ENCODE measurements around the gene PITPNC1. TPM values are rescaled to one million over a fixed set of nuclear protein-coding genes. Genes with fewer than 3 reads are reported as not detected.

Gene PITPNC1
- total and polyA plus RNA-seq, 2 of the 13 experiments (the other 11 are each of a cell fraction or from before 2014, with no cell fraction given): 4.1 to 5.7 TPM

DNA sequence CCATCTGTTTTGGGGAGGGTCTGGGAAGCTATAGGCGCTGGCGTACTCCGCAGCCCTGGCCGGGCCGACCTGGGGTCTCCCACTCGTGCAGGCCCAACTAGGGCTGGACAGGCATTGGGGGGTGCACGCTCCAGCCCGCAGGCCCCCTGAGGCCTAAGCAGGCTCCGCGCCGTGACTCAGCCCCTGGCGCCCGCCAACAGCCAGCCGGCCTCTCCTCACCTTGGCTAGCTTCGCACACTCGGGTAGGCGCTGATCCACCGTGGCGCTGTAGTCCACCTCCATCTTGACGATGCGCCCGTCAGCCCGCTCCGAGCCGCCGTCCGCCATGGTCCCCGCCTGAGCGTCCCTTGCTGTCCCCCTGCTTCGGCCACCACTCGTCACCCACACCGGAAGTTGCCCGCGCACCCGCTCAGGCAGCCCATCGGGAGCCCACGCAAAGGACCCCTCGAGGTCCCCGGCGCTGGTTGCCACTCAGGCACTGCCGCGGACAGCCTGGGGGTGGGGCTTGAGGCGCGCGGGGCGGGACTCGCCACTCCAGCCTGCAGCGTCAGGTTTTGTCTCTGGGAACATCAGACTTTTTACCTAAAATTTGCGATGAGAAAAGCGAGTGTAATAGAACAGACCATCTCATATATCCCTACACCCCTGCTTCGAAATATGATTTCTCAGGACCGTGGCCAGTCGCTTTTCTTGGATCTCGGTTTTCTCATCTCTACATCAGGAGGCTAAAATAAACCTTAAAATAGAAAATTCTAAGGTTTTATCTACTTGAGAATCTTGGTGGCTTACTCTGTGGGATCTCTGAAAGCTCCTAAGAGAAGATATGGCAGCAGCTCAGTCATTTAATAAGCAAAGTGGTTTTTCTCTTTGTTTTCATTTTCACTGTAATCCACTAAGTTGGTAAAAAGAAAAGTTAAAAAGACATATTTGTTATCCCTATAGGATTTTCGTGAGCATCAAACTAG lies 10.6 kb upstream of the PITPNC1 start, which contains the start of gene PSMD12 (continued):
- peak; percentile 97; the same call in 1 of the 2 replicates for TF ChIP-seq BRD4 (CRISPR knock-in tag; IDR thresholded peaks at IDR 0.05)
- peak; percentile 83 for TF ChIP-seq TBL1XR1 (IDR thresholded peaks at IDR 0.05; ENCODE audit: borderline replicate concordance, low read length, partially characterized antibody)
- TF ChIP-seq HOXD1 (CRISPR knock-in tag; IDR thresholded peaks at IDR 0.05): peak; percentile 97
- no peak for TF ChIP-seq PHB2 (IDR thresholded peaks at IDR 0.05; ENCODE audit: partially characterized antibody)
- no peak for TF ChIP-seq SOX6 (IDR thresholded peaks at IDR 0.05)
- TF ChIP-seq SOX6 (CRISPR knock-in tag; IDR thresholded peaks at IDR 0.05): peak; percentile 76
- peak; percentile 99; the same call in 1 of the 2 replicates for TF ChIP-seq HDAC6 (IDR thresholded peaks at IDR 0.05; ENCODE audit: low read depth, low read length)
- no peak for TF ChIP-seq KLF12 (CRISPR knock-in tag; IDR thresholded peaks at IDR 0.05; ENCODE audit: borderline replicate concordance)
- TF ChIP-seq, protein P1, sequence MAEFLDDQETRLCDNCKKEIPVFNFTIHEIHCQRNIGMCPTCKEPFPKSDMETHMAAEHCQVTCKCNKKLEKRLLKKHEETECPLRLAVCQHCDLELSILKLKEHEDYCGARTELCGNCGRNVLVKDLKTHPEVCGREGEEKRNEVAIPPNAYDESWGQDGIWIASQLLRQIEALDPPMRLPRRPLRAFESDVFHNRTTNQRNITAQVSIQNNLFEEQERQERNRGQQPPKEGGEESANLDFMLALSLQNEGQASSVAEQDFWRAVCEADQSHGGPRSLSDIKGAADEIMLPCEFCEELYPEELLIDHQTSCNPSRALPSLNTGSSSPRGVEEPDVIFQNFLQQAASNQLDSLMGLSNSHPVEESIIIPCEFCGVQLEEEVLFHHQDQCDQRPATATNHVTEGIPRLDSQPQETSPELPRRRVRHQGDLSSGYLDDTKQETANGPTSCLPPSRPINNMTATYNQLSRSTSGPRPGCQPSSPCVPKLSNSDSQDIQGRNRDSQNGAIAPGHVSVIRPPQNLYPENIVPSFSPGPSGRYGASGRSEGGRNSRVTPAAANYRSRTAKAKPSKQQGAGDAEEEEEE (CRISPR knock-in tag; IDR thresholded peaks at IDR 0.05; ENCODE audit: borderline replicate concordance): 0 out of 2 replicates have a peak, but pooled peaks have one; percentile 55
- 0 out of 2 replicates have a peak, but pooled peaks have one; percentile 51 for TF ChIP-seq ZC3H4 (CRISPR knock-in tag; IDR thresholded peaks at IDR 0.05; ENCODE audit: borderline replicate concordance)
- TF ChIP-seq NFKB2 (CRISPR knock-in tag; IDR thresholded peaks at IDR 0.05; ENCODE audit: borderline replicate concordance): peak; percentile 97; the same call in 1 of the 2 replicates
- TF ChIP-seq SIX4 (CRISPR knock-in tag; IDR thresholded peaks at IDR 0.05): no peak
- TF ChIP-seq ZNF839 (CRISPR knock-in tag; IDR thresholded peaks at IDR 0.05; ENCODE audit: borderline replicate concordance): peak; percentile 93; the same call in 1 of the 2 replicates
- TF ChIP-seq SMAD9 (CRISPR knock-in tag; IDR thresholded peaks at IDR 0.05): peak; percentile 87; the same call in 1 of the 2 replicates
- TF ChIP-seq ZNF615 (CRISPR knock-in tag; IDR thresholded peaks at IDR 0.05; ENCODE audit: borderline replicate concordance): no peak
- TF ChIP-seq ZNF558 (CRISPR knock-in tag; IDR thresholded peaks at IDR 0.05; ENCODE audit: borderline replicate concordance): peak; percentile 96; the same call in 1 of the 2 replicates
- TF ChIP-seq ZFP36L2 (CRISPR knock-in tag; IDR thresholded peaks at IDR 0.05): no peak; the same call in 1 of the 2 replicates
- TF ChIP-seq RORA (CRISPR knock-in tag; IDR thresholded peaks at IDR 0.05): no peak
- TF ChIP-seq, protein P2, sequence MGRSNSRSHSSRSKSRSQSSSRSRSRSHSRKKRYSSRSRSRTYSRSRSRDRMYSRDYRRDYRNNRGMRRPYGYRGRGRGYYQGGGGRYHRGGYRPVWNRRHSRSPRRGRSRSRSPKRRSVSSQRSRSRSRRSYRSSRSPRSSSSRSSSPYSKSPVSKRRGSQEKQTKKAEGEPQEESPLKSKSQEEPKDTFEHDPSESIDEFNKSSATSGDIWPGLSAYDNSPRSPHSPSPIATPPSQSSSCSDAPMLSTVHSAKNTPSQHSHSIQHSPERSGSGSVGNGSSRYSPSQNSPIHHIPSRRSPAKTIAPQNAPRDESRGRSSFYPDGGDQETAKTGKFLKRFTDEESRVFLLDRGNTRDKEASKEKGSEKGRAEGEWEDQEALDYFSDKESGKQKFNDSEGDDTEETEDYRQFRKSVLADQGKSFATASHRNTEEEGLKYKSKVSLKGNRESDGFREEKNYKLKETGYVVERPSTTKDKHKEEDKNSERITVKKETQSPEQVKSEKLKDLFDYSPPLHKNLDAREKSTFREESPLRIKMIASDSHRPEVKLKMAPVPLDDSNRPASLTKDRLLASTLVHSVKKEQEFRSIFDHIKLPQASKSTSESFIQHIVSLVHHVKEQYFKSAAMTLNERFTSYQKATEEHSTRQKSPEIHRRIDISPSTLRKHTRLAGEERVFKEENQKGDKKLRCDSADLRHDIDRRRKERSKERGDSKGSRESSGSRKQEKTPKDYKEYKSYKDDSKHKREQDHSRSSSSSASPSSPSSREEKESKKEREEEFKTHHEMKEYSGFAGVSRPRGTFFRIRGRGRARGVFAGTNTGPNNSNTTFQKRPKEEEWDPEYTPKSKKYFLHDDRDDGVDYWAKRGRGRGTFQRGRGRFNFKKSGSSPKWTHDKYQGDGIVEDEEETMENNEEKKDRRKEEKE (IDR thresholded peaks at IDR 0.05): no peak
- no peak for TF ChIP-seq ZBTB3 (CRISPR knock-in tag; IDR thresholded peaks at IDR 0.05; ENCODE audit: borderline replicate concordance, low read depth)
- TF ChIP-seq JUN (CRISPR knock-in tag; IDR thresholded peaks at IDR 0.05): peak; percentile 86
- TF ChIP-seq MAF1 (CRISPR knock-in tag; IDR thresholded peaks at IDR 0.05; ENCODE audit: borderline replicate concordance): peak; percentile 78; the same call in 1 of the 2 replicates
- peak; percentile 91; the same call in 1 of the 2 replicates for TF ChIP-seq NR1H2 (CRISPR knock-in tag; IDR thresholded peaks at IDR 0.05; ENCODE audit: borderline replicate concordance, low read depth)
- TF ChIP-seq KDM5A (IDR thresholded peaks at IDR 0.05; ENCODE audit: borderline replicate concordance, low read length): peak; percentile 95
- TF ChIP-seq RXRB (CRISPR knock-in tag; IDR thresholded peaks at IDR 0.05; ENCODE audit: borderline replicate concordance): peak; percentile 73
- peak; percentile 74; the same call in 1 of the 2 replicates for TF ChIP-seq ZNF780A (CRISPR knock-in tag; IDR thresholded peaks at IDR 0.05)
